ENCODE results near the gene NXN.

Gene NXN

GRCh38 chr17:896953-897661 lies 82.5 kb downstream of the NXN start:
- Histone ChIP-seq H3K9ac (ENCODE audit: low read depth in 1 of 2, low read length in 2 of 2) (peak overlapping the region in 1 of 2 donors; percentile 41), H3K4me1 (ENCODE audit: control insufficient read depth in 2 of 2, insufficient read depth in 2 of 2, low read length in 2 of 2) (no peaks in the 10 kb centered on the region), H3K9me3 (ENCODE audit: control insufficient read depth in 2 of 2, low read length in 2 of 2) (no peaks in the 10 kb centered on the region), H3K36me3 (ENCODE audit: control insufficient read depth in 2 of 2, insufficient read depth in 2 of 2, low read length in 2 of 2) (no peaks in the 10 kb centered on the region), H3K4me3 (ENCODE audit: low read length in 2 of 2) (peak overlapping the region in 1 of 2 donors; percentile 20), H3K27me3 (ENCODE audit: control insufficient read depth in 2 of 2, insufficient read depth in 2 of 2, low read length in 2 of 2) (no peaks in the 10 kb centered on the region), H3K27ac (ENCODE audit: low read depth in 2 of 2, low read length in 2 of 2) (peak overlapping the region in 1 of 2 donors; percentile 56)

- Histone ChIP-seq H3K9me3 (ENCODE audit: control insufficient read depth in 2 of 2, low read length in 2 of 2) (no peaks in the 10 kb centered on the region), H3K4me1 (ENCODE audit: control insufficient read depth in 2 of 2, insufficient read depth in 2 of 2, low read length in 2 of 2) (no peaks in the 10 kb centered on the region), H3K27me3 (ENCODE audit: control insufficient read depth in 2 of 2, insufficient read depth in 2 of 2, low read length in 2 of 2) (no peaks in the 10 kb centered on the region), H3K36me3 (ENCODE audit: control insufficient read depth in 2 of 2, insufficient read depth in 2 of 2, low read length in 2 of 2) (no peaks in the 10 kb centered on the region), H3K4me3 (ENCODE audit: low read length in 2 of 2) (no peak overlapping the region), H3K9ac (ENCODE audit: low read depth in 1 of 2, low read length in 2 of 2) (no peak overlapping the region), H3K27ac (ENCODE audit: low read depth in 2 of 2, low read length in 2 of 2) (peak overlapping the region in 1 of 2 donors; percentile 56)
Measured at GRCh38 chr17:896454-896853, 83.1 kb downstream of the NXN start.

GRCh38 chr17:892958-893357 lies 86.6 kb downstream of the NXN start:
- H3K36me3 ChIP-seq (ENCODE audit: control insufficient read depth in 2 of 2, insufficient read depth in 2 of 2, low read length in 2 of 2): no peaks in the 10 kb centered on the region
- H3K4me1 ChIP-seq (ENCODE audit: control insufficient read depth in 2 of 2, insufficient read depth in 2 of 2, low read length in 2 of 2): no peaks in the 10 kb centered on the region
- H3K9me3 ChIP-seq (ENCODE audit: control insufficient read depth in 2 of 2, low read length in 2 of 2): no peaks in the 10 kb centered on the region
- H3K4me3 ChIP-seq (ENCODE audit: low read length in 2 of 2): no peak overlapping the region
- H3K9ac ChIP-seq (ENCODE audit: low read depth in 1 of 2, low read length in 2 of 2): no peak overlapping the region
- H3K27ac ChIP-seq (ENCODE audit: low read depth in 2 of 2, low read length in 2 of 2): no peak overlapping the region
- no peaks in the 10 kb centered on the region for H3K27me3 ChIP-seq (ENCODE audit: control insufficient read depth in 2 of 2, insufficient read depth in 2 of 2, low read length in 2 of 2)

- Histone ChIP-seq H3K9me3 (ENCODE audit: control insufficient read depth in 2 of 2, low read length in 2 of 2) (no peaks in the 10 kb centered on the region), H3K36me3 (ENCODE audit: control insufficient read depth in 2 of 2, insufficient read depth in 2 of 2, low read length in 2 of 2) (no peaks in the 10 kb centered on the region), H3K9ac (ENCODE audit: low read depth in 1 of 2, low read length in 2 of 2) (no peak overlapping the region), H3K4me3 (ENCODE audit: low read length in 2 of 2) (no peak overlapping the region), H3K4me1 (ENCODE audit: control insufficient read depth in 2 of 2, insufficient read depth in 2 of 2, low read length in 2 of 2) (no peaks in the 10 kb centered on the region), H3K27ac (ENCODE audit: low read depth in 2 of 2, low read length in 2 of 2) (no peak overlapping the region), H3K27me3 (ENCODE audit: control insufficient read depth in 2 of 2, insufficient read depth in 2 of 2, low read length in 2 of 2) (no peaks in the 10 kb centered on the region)
Measured at GRCh38 chr17:888998-889441, 90.6 kb downstream of the NXN start.

- no peaks in the 10 kb centered on the region for H3K27me3 ChIP-seq (ENCODE audit: control insufficient read depth in 2 of 2, insufficient read depth in 2 of 2, low read length in 2 of 2)
- H3K27ac ChIP-seq (ENCODE audit: low read depth in 2 of 2, low read length in 2 of 2): peak overlapping the region; percentile 6 to 53
- H3K4me3 ChIP-seq (ENCODE audit: low read length in 2 of 2): no peak overlapping the region
- no peaks in the 10 kb centered on the region for H3K9me3 ChIP-seq (ENCODE audit: control insufficient read depth in 2 of 2, low read length in 2 of 2)
- H3K9ac ChIP-seq (ENCODE audit: low read depth in 1 of 2, low read length in 2 of 2): no peak overlapping the region
- no peaks in the 10 kb centered on the region for H3K36me3 ChIP-seq (ENCODE audit: control insufficient read depth in 2 of 2, insufficient read depth in 2 of 2, low read length in 2 of 2)
- no peaks in the 10 kb centered on the region for H3K4me1 ChIP-seq (ENCODE audit: control insufficient read depth in 2 of 2, insufficient read depth in 2 of 2, low read length in 2 of 2)
Measured at GRCh38 chr17:887551-888209, 91.9 kb downstream of the NXN start.

GRCh38 chr17:885971-886571 lies 93.5 kb downstream of the NXN start:
- peak overlapping the region in 1 of 2 donors; percentile 32 for H3K27ac ChIP-seq (ENCODE audit: low read depth in 2 of 2, low read length in 2 of 2)
- H3K9me3 ChIP-seq (ENCODE audit: control insufficient read depth in 2 of 2, low read length in 2 of 2): no peaks in the 10 kb centered on the region
- H3K27me3 ChIP-seq (ENCODE audit: control insufficient read depth in 2 of 2, insufficient read depth in 2 of 2, low read length in 2 of 2): no peaks in the 10 kb centered on the region
- H3K9ac ChIP-seq (ENCODE audit: low read depth in 1 of 2, low read length in 2 of 2): no peak overlapping the region
- H3K4me1 ChIP-seq (ENCODE audit: control insufficient read depth in 2 of 2, insufficient read depth in 2 of 2, low read length in 2 of 2): peaks cover 0 to 2% of the 10 kb centered on the region in 2 donors
- no peaks in the 10 kb centered on the region for H3K36me3 ChIP-seq (ENCODE audit: control insufficient read depth in 2 of 2, insufficient read depth in 2 of 2, low read length in 2 of 2)
- H3K4me3 ChIP-seq (ENCODE audit: low read length in 2 of 2): no peak overlapping the region

- no peaks in the 10 kb centered on the region for H3K36me3 ChIP-seq (ENCODE audit: control insufficient read depth in 2 of 2, insufficient read depth in 2 of 2, low read length in 2 of 2)
- no peak overlapping the region for H3K4me3 ChIP-seq (ENCODE audit: low read length in 2 of 2)
- no peaks in the 10 kb centered on the region for H3K9me3 ChIP-seq (ENCODE audit: control insufficient read depth in 2 of 2, low read length in 2 of 2)
- no peak overlapping the region for H3K27ac ChIP-seq (ENCODE audit: low read depth in 2 of 2, low read length in 2 of 2)
- no peak overlapping the region for H3K9ac ChIP-seq (ENCODE audit: low read depth in 1 of 2, low read length in 2 of 2)
- peaks cover 0 to 15% of the 10 kb centered on the region in 2 donors for H3K4me1 ChIP-seq (ENCODE audit: control insufficient read depth in 2 of 2, insufficient read depth in 2 of 2, low read length in 2 of 2)
- H3K27me3 ChIP-seq (ENCODE audit: control insufficient read depth in 2 of 2, insufficient read depth in 2 of 2, low read length in 2 of 2): no peaks in the 10 kb centered on the region
Measured at GRCh38 chr17:883586-883962, 96.0 kb downstream of the NXN start.

GRCh38 chr17:882827-883585 lies 96.6 kb downstream of the NXN start:
- Histone ChIP-seq H3K36me3 (ENCODE audit: control insufficient read depth in 2 of 2, insufficient read depth in 2 of 2, low read length in 2 of 2) (no peaks in the 10 kb centered on the region), H3K9ac (ENCODE audit: low read depth in 1 of 2, low read length in 2 of 2) (peak overlapping the region in 1 of 2 donors; percentile 26), H3K4me1 (ENCODE audit: control insufficient read depth in 2 of 2, insufficient read depth in 2 of 2, low read length in 2 of 2) (peaks cover 0 to 15% of the 10 kb centered on the region in 2 donors), H3K4me3 (ENCODE audit: low read length in 2 of 2) (no peak overlapping the region), H3K27ac (ENCODE audit: low read depth in 2 of 2, low read length in 2 of 2) (peak overlapping the region; percentile 34 to 43), H3K9me3 (ENCODE audit: control insufficient read depth in 2 of 2, low read length in 2 of 2) (no peaks in the 10 kb centered on the region), H3K27me3 (ENCODE audit: control insufficient read depth in 2 of 2, insufficient read depth in 2 of 2, low read length in 2 of 2) (no peaks in the 10 kb centered on the region)

- H3K27ac ChIP-seq (ENCODE audit: low read depth in 2 of 2, low read length in 2 of 2): no peak overlapping the region
Measured at GRCh38 chr17:881778-882177, 97.8 kb downstream of the NXN start.

More at GRCh38 chr17:881778-882177, 97.8 kb downstream of the NXN start:
- Histone ChIP-seq H3K4me1 (ENCODE audit: control insufficient read depth in 2 of 2, insufficient read depth in 2 of 2, low read length in 2 of 2) (peaks cover 0 to 15% of the 10 kb centered on the region in 2 donors), H3K4me3 (ENCODE audit: low read length in 2 of 2) (no peak overlapping the region), H3K27me3 (ENCODE audit: control insufficient read depth in 2 of 2, insufficient read depth in 2 of 2, low read length in 2 of 2) (no peaks in the 10 kb centered on the region), H3K36me3 (ENCODE audit: control insufficient read depth in 2 of 2, insufficient read depth in 2 of 2, low read length in 2 of 2) (no peaks in the 10 kb centered on the region), H3K9ac (ENCODE audit: low read depth in 1 of 2, low read length in 2 of 2) (no peak overlapping the region), H3K9me3 (ENCODE audit: control insufficient read depth in 2 of 2, low read length in 2 of 2) (no peaks in the 10 kb centered on the region)

All from mucosa of rectum (tissue), 2 donors.